NB4 (cell line): ENCODE measurements around the gene NEK1.

Experiments used
- MYC ChIP-seq: IDR thresholded peaks from 2 replicates; pipeline ENCODE4 v1.6.1; 2011; ENCODE audit warnings: low read depth, low read length
- POLR2A ChIP-seq: IDR thresholded peaks from 2 replicates; pipeline ENCODE4 v1.6.1; 2011; ENCODE audit warnings: mild to moderate bottlenecking; ENCODE audit not compliant: insufficient read length; ENCODE audit errors: extremely low read depth
- TF ChIP-seq, protein P1 (sequence below): IDR thresholded peaks from one replicate; pipeline ENCODE4 v1.5.1; 2012; ENCODE audit warnings: low read depth, low read length
- TF ChIP-seq, protein P2 (sequence below): IDR thresholded peaks from 2 replicates; pipeline ENCODE4 v1.6.1; 2011; ENCODE audit warnings: low read depth, low read length

DNA sequence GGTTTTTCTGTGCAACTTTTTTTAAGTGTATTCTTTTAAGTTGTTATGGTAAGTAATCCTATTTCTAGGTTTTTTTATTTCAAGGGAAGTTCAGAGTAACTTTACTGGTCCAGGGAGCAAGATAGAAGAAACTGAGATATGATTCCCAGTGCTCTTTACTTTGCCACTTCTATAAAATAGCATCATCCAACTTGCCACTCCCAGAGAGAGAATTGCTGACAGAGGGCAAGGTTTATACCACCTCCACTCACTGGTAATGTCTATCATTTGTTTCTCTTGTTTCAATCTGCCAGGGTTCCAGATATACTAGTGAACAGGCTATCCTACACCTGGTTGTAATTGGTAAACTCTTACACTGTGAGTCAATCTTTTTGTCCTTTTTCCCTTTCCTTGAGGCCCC lies 4.5 kb upstream of the NEK1 start:
- TF ChIP-seq, protein P1, sequence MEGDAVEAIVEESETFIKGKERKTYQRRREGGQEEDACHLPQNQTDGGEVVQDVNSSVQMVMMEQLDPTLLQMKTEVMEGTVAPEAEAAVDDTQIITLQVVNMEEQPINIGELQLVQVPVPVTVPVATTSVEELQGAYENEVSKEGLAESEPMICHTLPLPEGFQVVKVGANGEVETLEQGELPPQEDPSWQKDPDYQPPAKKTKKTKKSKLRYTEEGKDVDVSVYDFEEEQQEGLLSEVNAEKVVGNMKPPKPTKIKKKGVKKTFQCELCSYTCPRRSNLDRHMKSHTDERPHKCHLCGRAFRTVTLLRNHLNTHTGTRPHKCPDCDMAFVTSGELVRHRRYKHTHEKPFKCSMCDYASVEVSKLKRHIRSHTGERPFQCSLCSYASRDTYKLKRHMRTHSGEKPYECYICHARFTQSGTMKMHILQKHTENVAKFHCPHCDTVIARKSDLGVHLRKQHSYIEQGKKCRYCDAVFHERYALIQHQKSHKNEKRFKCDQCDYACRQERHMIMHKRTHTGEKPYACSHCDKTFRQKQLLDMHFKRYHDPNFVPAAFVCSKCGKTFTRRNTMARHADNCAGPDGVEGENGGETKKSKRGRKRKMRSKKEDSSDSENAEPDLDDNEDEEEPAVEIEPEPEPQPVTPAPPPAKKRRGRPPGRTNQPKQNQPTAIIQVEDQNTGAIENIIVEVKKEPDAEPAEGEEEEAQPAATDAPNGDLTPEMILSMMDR, result no peak
- TF ChIP-seq POLR2A (no peak), MYC (no peak)
- TF ChIP-seq, protein P2, sequence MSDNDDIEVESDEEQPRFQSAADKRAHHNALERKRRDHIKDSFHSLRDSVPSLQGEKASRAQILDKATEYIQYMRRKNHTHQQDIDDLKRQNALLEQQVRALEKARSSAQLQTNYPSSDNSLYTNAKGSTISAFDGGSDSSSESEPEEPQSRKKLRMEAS, result no peak
